ENCODE data around the gene GAS2L1. TPM values are rescaled to one million over a fixed set of nuclear protein-coding genes. Genes with fewer than 3 reads are reported as not detected.

GAS2L1 gene
- polyA plus RNA-seq, 1 donor: 9.6 TPM

- DNase-seq (ENCODE audit: low read depth): no peak
Measured at GRCh38 chr22:29327089-29327764, 20.8 kb downstream of the GAS2L1 start.

GRCh38 chr22:29328055-29328454, 21.6 kb downstream of the GAS2L1 start:
- DNase-seq (ENCODE audit: low read depth): no peak

- DNase-seq (ENCODE audit: low read depth): no peak
Measured at GRCh38 chr22:29328566-29329500, 22.4 kb downstream of the GAS2L1 start.

DNA sequence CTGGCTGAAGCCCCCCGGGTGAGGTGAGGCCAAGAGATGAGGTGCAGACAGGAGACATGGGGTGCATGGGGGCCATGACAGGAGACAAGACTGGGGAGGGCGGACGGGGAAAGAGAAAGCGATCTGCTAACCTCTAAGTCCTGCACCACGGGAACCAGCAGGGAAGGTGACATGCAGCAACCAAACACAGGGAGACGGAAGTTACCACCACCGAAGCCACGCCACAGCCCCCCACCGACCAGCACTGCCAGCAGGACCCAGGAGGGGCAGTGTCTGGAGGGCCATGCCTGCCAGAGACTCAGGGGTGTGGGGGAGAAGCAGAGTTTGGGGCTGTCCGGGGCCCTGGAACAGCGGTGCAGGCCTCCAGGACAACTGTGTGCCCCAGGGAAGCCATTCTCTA, 23.1 kb downstream of the GAS2L1 start:
- no peak for DNase-seq (ENCODE audit: low read depth)

GRCh38 chr22:29330291-29330690, 23.8 kb downstream of the GAS2L1 start:
- DNase-seq (ENCODE audit: low read depth): no peak

DNA sequence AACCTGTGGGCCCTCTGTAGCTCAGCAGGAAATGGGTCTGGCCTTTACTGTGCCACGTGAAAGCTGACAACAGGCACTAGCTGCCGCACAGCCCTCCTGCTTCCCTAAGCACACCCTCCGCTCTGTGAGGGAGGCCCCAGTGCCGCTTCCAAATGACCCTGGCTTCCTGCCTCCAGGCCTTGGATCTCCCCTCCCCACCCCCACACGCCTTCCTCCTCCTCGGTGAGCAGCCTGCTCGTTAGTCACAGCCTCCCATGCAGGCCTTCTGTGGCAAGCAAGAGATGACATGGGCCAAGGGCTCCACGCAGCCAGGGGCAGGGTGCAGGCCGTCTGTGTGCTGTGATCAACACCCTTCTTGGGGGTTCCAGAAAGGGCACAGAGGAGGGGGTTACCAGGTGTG, 24.3 kb downstream of the GAS2L1 start:
- DNase-seq (ENCODE audit: low read depth): no peak

GRCh38 chr22:29331213-29331612, 24.8 kb downstream of the GAS2L1 start:
- DNase-seq (ENCODE audit: low read depth): no peak

DNA sequence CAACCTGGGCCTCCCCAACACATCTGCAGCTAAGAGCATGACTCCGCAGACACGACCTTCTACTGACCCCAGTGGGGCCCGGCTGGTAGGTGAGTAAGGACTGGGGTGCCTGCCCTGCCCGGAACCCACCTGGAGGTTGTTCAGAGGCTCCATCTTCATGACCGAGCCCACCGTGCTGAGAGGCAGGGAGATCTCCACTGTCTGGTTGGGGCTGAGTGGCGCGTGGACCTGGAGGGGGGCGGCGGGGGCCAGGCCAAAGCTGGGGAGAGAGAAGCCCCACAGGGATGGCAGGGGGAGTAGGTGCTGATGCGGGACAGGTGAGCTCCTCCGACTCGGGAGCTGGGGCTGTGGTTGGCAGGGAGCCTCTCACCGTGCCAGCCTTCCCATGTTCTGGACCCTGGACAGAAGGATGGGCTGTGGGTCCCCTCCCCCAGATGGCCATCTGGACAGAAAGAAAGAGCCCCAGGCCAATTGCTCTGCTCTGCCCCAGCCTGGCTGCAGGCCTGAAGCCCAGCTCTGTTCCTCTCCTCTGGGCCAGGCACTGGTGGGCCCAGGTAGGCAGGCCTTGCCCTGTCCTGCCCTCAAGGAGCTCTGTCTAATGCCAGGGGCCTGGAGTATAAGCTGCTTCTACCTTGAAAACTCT, 25.3 kb downstream of the GAS2L1 start:
- no peak for DNase-seq (ENCODE audit: low read depth)

- no peak for DNase-seq (ENCODE audit: low read depth)
Measured at GRCh38 chr22:29332886-29333496, 26.5 kb downstream of the GAS2L1 start.

DNA sequence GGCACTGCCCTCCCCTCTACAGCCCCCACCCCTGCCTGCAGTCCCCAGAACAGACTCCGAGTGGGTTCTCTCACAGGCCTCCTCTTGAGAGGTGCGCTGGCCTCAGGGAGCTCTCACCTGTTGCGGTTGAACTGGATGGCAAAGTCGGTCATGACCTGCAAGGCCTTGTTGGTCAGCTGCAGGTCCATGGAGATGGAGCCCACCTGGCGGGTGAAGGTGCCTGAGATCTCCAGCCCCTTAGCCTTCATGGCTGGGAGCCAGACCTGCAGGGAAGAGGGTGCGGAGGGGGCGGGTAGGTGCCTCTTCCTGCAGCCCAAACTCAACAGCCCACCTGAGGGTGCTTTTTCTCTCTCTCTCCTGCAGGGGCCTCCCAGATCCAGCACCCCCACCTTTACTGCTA, 27.7 kb downstream of the GAS2L1 start:
- DNase-seq (ENCODE audit: low read depth): no peak

- DNase-seq (ENCODE audit: low read depth): no peak
Measured at GRCh38 chr22:29334696-29335344, 28.4 kb downstream of the GAS2L1 start.

DNA sequence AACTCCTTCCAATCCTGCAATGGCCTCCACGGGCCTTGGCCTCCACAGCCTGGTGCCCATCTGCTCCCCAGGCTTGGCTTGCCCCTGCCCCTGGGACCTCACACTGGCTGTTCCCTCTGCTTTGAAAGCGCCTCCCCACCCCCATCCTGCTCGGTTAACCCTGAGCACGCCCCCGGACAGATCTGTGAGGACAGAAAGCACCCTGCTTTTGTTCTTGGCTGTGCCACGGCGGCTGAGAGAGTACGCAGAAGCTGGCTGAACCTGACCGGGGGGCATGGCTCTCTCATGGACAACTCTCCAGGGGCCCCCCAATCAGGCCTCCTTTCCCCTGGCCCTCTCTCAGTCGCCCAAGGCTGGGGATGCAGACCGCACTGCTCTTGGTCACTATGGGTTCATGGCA, 29.2 kb downstream of the GAS2L1 start:
- DNase-seq (ENCODE audit: low read depth): no peak

DNA sequence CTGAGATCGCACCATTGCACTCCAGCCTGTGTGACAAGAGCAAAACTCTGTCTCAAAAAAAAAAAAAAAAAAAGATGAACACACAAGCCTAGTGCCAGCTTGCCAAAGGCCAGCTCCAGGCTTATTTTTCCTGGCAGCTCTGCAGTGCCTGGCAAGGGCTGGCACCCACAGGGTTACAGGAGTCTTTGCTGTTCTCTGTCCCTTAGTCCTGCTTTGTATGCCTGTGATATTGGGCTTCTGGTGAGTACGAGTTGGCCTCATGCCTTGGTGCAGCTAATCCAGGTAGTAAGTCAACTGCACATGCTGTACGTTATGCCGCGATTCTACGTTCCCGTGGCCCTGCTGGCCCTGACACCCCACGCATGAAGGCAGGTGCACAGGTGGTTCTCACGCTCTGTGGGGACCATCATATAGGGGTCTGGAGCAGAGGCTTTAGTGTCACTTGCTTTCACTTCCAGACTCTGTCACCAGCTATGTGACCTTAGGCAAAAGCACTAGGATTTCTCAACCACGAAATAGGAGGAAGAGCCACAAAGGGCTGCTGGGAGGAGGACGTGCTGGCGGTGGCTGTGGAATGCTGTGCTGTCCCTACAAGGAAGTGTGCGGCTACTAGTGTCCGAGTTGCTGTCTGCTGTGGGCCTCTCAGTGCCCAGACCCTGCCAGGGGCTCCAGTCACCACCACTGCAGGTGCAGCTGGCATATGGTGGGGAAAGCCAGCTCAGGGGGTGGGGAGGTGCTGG, 30.5 kb downstream of the GAS2L1 start:
- DNase-seq (ENCODE audit: low read depth): no peak

DNA sequence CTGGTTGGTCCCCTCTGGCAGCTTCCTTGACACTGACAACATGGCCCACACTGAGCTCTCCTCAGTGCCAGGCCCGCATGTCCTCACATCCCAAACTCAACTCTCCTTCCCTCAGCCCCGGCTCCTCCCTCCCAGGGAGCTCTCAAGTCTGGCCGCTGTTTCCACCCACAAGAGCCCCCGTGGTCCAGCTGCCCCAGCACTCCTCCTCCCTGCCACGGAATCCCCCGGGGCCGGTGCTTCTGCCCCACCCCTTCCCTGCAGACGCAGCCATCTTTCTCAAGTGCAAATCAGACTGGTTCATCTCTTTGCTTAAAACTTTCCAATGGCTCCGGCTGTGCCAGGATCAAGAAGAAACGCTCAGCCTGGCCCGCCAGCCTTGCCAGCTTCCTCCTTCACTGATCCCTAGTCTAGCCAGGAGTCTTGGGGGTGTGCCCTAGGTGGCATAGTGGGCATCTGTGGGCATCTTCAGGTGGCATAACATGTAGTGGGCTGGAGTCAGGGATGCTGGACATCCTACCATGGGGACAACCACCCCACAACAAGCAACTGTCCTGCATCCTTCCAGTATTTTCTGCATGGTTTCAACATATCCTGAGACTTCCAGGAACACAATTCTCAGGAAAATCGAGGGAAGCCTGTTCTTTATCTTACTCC, 31.3 kb downstream of the GAS2L1 start:
- DNase-seq (ENCODE audit: low read depth): no peak

- no peak for DNase-seq (ENCODE audit: low read depth)
Measured at GRCh38 chr22:29338398-29338797, 31.9 kb downstream of the GAS2L1 start.

DNA sequence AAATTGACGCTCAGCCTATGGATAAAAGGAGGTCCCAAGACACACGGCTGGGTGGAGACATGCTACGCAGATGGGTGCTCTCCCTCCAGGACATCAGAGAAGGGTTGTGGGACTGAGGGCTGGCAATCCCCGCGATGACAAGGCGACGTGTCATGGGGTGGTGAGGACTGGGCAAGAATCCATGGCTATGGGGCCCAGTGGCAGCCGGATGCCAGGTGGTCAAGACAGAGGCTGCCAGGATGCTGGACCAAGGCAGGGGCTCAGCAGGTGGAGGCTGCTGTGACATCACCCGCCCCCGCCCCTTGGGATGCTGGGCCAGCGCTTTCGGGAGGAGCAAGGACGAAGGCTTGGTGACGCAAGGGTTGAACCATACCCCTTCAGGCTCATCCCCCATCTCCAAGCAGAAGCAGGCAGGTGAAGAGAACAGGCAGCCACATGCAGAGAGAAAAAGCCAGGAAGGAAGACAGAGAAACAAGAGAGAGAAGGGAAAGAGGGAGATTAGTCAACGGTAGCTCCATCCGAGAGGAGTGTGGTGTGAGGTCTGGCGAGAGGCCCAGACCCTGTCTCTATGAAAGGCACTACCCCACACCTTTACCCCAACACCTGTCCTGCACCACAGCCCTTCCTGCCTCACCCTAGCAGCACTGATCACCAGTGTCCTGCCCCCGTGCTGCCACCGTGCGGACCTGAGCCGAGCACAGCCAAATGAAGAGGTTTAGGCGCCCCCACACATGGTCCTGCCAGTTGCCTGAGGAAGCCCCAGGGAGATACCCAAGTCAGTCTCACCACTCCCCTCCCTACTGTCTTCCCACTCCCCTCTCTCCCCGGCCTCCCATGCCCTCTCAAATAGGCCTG, 33.2 kb downstream of the GAS2L1 start:
- DNase-seq (ENCODE audit: low read depth): no peak

GRCh38 chr22:29340566-29340965, 34.1 kb downstream of the GAS2L1 start:
- no peak for DNase-seq (ENCODE audit: low read depth)

- no peak for DNase-seq (ENCODE audit: low read depth)
Measured at GRCh38 chr22:29341056-29341848, 34.8 kb downstream of the GAS2L1 start.

- no peak for DNase-seq (ENCODE audit: low read depth)
Measured at GRCh38 chr22:29341849-29342127, 35.3 kb downstream of the GAS2L1 start.
